ENCODE data around the gene LYSMD1. TPM values are rescaled to one million over a fixed set of nuclear protein-coding genes. Genes with fewer than 3 reads are reported as not detected.
"Not testable (repeated sequence)": the region's sequence is repeated elsewhere in the genome, so short reads cannot be mapped to it uniquely, and the experiment has no call there.

LYSMD1 gene
- total RNA-seq = 21.1 TPM

GRCh38 chr1:151165738-151166504, at the start of gene LYSMD1, which contains the start of gene SCNM1:
Gene LYSMD1, minus strand, starts transcription at chr1:151165902. Its CDS starts 644 bp downstream, at chr1:151165258.
Gene SCNM1, plus strand, starts transcription at chr1:151166144. Its CDS starts 9 bp downstream, at chr1:151166153.
- peak; percentile 93 to 100 for TF ChIP-seq POLR2AphosphoS5 (IDR thresholded peaks at IDR 0.05; ENCODE audit: insufficient read depth in 1 of 2, low read depth in 1 of 2)
- peak in 2 of 3 experiments; percentile 29 to 37 for TF ChIP-seq CTCF (IDR thresholded peaks at IDR 0.05)
- no peak for TF ChIP-seq POLR2A (IDR thresholded peaks at IDR 0.05)
- H3K27me3 ChIP-seq = no peaks in the 10 kb centered on the region
- peak within 1 kb of the TSS; percentile 72 to 82 for H3K4me3 ChIP-seq
- H3K9me3 ChIP-seq = no peaks in the 10 kb centered on the region
- H3K27ac ChIP-seq = peak within 1 kb of the TSS; percentile 88
- intact Hi-C loops (cut with DNase I) = no loop called here
- H3K4me1 ChIP-seq = peaks cover 32% of the 10 kb centered on the region
- H3K36me3 ChIP-seq = peaks cover 0 to 35% of the 10 kb centered on the region in 2 donors
- DNase-seq (ENCODE audit: extremely low spot score in 2 of 2) = peak in 1 of 2 donors; percentile 99

- H3K27ac ChIP-seq = no peak overlapping the region
- DNase-seq (ENCODE audit: extremely low spot score in 2 of 2) = no peak
- no peaks in the 10 kb centered on the region for H3K27me3 ChIP-seq
- H3K9me3 ChIP-seq = no peaks in the 10 kb centered on the region
- H3K36me3 ChIP-seq = peaks cover 0 to 5% of the 10 kb centered on the region in 2 donors
- H3K4me3 ChIP-seq = no peak overlapping the region
- intact Hi-C loops (cut with DNase I) = no loop called here
- H3K4me1 ChIP-seq = peaks cover 20% of the 10 kb centered on the region
- TF ChIP-seq CTCF (IDR thresholded peaks at IDR 0.05) (no peak), POLR2A (IDR thresholded peaks at IDR 0.05) (no peak), POLR2AphosphoS5 (IDR thresholded peaks at IDR 0.05; ENCODE audit: insufficient read depth in 1 of 2, low read depth in 1 of 2) (no peak)
Observed at GRCh38 chr1:151213560-151213959, 47.9 kb upstream of the LYSMD1 start.

GRCh38 chr1:151211972-151212705, 46.4 kb upstream of the LYSMD1 start:
- intact Hi-C loops (cut with DNase I) = no loop called here
- Histone ChIP-seq H3K27me3 (no peaks in the 10 kb centered on the region), H3K36me3 (peaks cover 0 to 15% of the 10 kb centered on the region in 2 donors), H3K9me3 (no peaks in the 10 kb centered on the region), H3K4me3 (no peak overlapping the region), H3K27ac (no peak overlapping the region), H3K4me1 (peaks cover 20% of the 10 kb centered on the region)
- DNase-seq (ENCODE audit: extremely low spot score in 2 of 2) = no peak
- no peak for TF ChIP-seq POLR2A (IDR thresholded peaks at IDR 0.05)
- TF ChIP-seq POLR2AphosphoS5 (IDR thresholded peaks at IDR 0.05; ENCODE audit: insufficient read depth in 1 of 2, low read depth in 1 of 2) = no peak
- no peak for TF ChIP-seq CTCF (IDR thresholded peaks at IDR 0.05)

GRCh38 chr1:151210830-151211229, 45.1 kb upstream of the LYSMD1 start:
- Histone ChIP-seq H3K4me3 (no peak overlapping the region), H3K4me1 (peaks cover 22% of the 10 kb centered on the region), H3K36me3 (peaks cover 0 to 27% of the 10 kb centered on the region in 2 donors), H3K9me3 (no peaks in the 10 kb centered on the region), H3K27ac (no peak overlapping the region), H3K27me3 (no peaks in the 10 kb centered on the region)
- TF ChIP-seq POLR2A (IDR thresholded peaks at IDR 0.05) (no peak), POLR2AphosphoS5 (IDR thresholded peaks at IDR 0.05; ENCODE audit: insufficient read depth in 1 of 2, low read depth in 1 of 2) (no peak), CTCF (IDR thresholded peaks at IDR 0.05) (no peak)
- intact Hi-C loops (cut with DNase I) = no loop called here
- DNase-seq (ENCODE audit: extremely low spot score in 2 of 2) = no peak

- H3K27me3 ChIP-seq; DNase-seq (ENCODE audit: extremely low spot score in 2 of 2); H3K4me3 ChIP-seq; H3K9me3 ChIP-seq; intact Hi-C loops (cut with DNase I); H3K27ac ChIP-seq: not testable (repeated sequence)
- peaks cover 53% of the 10 kb centered on the region for H3K4me1 ChIP-seq
- peaks cover 0 to 45% of the 10 kb centered on the region in 2 donors for H3K36me3 ChIP-seq
Observed at GRCh38 chr1:151205381-151205965, 39.8 kb upstream of the LYSMD1 start.
